Epithelial cell of esophagus (primary cell): ENCODE data around the gene TCP11L2.

ENCODE experiments used
- DNase-seq: peaks from one replicate; pipeline ENCODE4 v3.0.0; 2010; ENCODE audit warnings: low read depth
- H3K4me3 ChIP-seq: 2 replicates; pipeline ENCODE4 v1.5.1; 2011; ENCODE audit warnings: mild to moderate bottlenecking, low read length, control low read depth
- TF ChIP-seq, protein P1 (sequence below): IDR thresholded peaks from 2 replicates; pipeline ENCODE4 v1.5.1; 2011; ENCODE audit warnings: low read depth, mild to moderate bottlenecking, low read length, control low read depth, inconsistent platforms; ENCODE audit not compliant: insufficient read depth; ENCODE audit errors: missing control alignments

The TCP11L2 gene

DNA sequence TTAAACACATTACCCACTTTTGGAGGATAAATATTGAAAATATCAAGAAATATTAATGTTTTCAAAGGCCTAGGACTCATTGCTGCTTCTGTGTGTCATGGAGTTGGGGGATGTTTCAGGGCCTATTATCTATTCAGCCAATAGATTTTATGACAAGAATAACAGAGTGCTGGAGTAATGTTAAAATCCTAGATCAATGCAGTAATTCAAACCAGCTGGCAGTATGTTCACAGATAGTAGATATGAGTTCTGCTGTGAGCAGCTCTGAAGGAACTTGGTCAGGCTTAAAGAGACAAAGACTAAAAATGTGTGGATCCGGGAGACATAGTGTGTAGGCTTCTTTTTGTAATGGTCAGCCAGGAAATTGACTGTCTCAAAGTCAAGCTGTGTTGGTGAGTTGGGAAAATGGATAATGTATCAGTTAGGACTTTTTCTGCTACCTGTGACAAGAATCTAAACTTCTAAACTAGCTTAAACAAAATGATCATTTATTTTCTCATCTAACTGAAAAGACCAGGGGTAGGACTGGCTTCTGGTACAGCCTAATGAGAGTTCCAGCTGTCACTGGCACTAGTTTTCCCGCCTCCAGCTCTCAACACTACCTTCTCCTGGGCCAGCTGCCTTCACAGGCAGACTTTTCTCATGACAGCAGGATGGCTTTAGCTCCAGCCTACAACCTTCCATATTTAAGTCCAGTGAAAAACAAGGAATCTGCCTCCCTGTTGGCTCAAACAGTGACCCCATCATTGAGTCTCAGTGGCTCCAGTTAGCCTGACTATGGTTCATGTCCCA, 38.7 kb downstream of the TCP11L2 start:
- TF ChIP-seq, protein P1, sequence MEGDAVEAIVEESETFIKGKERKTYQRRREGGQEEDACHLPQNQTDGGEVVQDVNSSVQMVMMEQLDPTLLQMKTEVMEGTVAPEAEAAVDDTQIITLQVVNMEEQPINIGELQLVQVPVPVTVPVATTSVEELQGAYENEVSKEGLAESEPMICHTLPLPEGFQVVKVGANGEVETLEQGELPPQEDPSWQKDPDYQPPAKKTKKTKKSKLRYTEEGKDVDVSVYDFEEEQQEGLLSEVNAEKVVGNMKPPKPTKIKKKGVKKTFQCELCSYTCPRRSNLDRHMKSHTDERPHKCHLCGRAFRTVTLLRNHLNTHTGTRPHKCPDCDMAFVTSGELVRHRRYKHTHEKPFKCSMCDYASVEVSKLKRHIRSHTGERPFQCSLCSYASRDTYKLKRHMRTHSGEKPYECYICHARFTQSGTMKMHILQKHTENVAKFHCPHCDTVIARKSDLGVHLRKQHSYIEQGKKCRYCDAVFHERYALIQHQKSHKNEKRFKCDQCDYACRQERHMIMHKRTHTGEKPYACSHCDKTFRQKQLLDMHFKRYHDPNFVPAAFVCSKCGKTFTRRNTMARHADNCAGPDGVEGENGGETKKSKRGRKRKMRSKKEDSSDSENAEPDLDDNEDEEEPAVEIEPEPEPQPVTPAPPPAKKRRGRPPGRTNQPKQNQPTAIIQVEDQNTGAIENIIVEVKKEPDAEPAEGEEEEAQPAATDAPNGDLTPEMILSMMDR: no peak
- H3K4me3 ChIP-seq: no peak overlapping the region
- no peak for DNase-seq

DNA sequence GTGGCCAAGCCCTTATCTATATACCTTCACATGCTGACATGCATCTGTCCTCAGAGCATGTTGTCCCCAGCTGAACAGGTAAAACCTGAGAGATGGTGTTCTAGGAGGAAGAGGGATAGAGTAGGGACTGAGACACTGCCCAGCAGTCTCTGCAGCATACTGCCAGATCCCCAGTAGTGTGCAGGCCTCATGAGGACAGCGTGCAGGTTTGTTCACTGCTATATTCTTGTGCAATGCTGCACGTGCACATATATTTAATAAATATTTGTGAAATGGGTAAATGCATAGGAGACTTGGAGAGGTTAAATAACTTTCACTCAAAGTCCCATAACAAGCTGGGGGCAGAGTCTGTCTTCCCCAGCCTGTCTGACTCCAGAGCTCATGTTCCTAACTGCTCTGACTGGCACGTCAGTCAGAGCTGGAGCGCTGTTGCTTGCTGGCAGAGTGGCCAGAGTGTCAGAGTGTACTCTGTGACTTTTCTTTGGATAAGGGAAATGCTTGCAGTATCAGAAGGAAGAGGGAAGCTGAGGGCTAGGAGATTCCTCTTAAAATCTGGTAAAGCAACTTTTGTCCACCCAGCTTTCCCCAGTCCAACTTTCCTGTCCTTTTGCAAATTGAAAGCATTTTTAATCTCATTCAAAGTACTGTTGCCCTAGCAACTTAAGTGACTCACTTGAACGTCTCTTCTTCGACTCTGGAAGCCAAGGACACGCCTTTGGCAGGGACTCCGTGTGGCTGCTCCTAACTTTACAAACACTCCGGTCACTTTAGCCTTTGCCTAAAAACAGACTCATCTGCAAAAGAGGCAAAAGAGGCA, 40.1 kb downstream of the TCP11L2 start:
- H3K4me3 ChIP-seq: peak overlapping the region; percentile 35
- peak; percentile 65 for DNase-seq
- TF ChIP-seq, protein P1: no peak

DNA sequence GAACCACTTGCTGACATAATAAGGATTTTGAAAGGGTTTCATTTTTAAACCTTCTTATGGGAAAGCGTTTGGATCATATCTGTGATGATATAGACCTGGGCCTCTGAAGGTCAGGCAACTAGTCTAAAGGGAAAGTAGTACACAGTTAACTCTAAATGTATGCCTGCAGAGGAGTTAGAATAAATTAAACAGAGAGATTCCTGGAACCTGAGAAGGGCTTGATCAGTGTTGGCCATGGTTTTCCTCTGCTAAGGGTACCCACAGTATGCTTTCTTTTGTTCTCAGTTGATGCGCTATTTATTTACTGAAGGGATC, 40.6 kb downstream of the TCP11L2 start:
- no peak for DNase-seq
- no peak overlapping the region for H3K4me3 ChIP-seq
- TF ChIP-seq, protein P1: no peak

DNA sequence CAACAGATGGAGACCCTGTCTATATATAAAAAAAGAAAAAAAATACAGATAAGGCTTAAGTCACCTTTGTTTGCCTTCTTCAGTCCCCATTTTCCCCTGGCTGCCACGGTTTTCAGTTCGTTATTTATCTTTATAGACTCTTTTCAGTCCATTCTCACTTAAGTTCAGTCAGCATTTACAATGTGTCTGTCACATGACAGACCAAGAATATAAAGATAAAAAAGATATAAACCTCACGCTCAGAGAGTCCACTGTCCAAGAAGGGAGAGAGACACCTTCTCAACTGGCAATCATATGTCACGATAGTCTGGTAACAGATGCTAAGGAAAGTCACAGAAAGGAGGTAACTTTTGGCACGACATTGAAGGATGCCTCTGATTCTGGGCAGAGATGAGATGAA, 41.6 kb downstream of the TCP11L2 start:
- no peak for DNase-seq
- H3K4me3 ChIP-seq: no peak overlapping the region
- TF ChIP-seq, protein P1: no peak

DNA sequence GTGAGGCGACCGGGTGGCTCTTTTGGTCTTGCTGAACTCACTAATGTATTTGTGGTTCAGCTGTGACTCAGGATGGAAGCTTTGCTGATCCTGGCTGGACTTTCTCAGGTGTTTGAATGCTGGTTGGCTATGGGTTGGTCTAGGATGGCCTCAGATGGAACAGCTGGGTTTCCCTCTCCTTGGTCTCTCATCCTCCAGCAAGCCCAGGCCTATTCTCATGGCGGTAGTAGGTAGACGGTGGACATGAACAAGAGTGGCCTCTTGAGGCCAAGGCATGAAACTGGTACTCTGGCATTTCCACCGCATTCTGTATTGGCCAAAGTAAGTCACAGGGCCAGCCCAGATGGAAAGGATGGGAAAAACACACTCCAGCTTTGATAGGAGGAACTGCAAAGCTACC, 43.2 kb downstream of the TCP11L2 start:
- TF ChIP-seq, protein P1: peak; percentile 58
- no peak overlapping the region for H3K4me3 ChIP-seq
- peak; percentile 72 for DNase-seq

DNA sequence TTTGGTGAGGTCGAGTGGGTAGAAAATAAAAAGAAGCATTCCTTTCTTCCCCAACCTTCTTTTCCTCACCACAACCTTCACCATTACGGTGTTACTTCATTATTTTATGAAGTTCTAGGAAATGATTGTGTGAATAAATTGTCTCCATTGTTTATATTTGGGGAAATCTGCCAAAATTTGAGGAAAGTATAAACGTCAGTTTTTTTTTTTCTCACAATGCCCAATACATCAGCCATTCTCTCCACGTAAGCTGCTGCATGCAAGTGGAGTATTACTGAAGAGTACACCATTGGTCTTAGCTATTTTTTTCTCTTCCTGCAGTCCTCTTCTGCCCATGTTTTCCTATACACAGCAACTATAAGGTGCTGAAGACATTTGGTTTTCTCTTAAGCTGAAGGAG, 45.9 kb downstream of the TCP11L2 start:
- DNase-seq: no peak
- H3K4me3 ChIP-seq: no peak overlapping the region
- TF ChIP-seq, protein P1: no peak

DNA sequence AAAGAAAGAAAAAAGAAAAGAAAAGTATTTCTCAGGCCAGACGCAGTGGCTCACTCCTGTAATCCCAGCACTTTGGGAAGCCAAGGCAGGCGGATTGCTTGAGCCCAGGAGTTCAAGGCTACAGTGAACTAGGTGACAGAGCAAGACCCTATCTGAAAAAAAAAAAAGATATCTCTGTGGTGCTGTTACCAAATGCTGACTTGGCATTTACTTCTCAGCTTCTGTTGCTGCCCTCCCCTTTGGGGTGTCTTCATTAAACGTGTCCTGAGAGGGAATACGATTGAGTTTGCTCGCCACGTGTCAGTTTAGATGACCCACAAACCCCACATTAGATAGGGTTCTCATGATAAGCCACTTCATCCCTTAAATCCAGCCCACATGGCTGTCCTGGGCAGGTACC, 50.6 kb downstream of the TCP11L2 start:
- DNase-seq: no peak
- no peak overlapping the region for H3K4me3 ChIP-seq
- TF ChIP-seq, protein P1: no peak
